ENCODE data around the gene SPOCK2. TPM values are rescaled to one million over a fixed set of nuclear protein-coding genes. Genes with fewer than 3 reads are reported as not detected.

Gene SPOCK2
- total and polyA plus RNA-seq, 10 of the 15 experiments (the other 5 are each of a cell fraction or from before 2014, with no cell fraction given) = 0.02 to 1.5 (median 0.58) TPM

GRCh38 chr10:72109636-72110157, 21.3 kb upstream of the SPOCK2 start:
- Histone ChIP-seq H3K4me3 (no peak overlapping the region), H3K4me2 (ENCODE audit: control insufficient read depth, insufficient read depth) (no peak overlapping the region), H3K27ac (ENCODE audit: control insufficient read depth, insufficient read depth) (no peak overlapping the region), H3K9ac (ENCODE audit: control insufficient read depth, insufficient read depth, low read length) (no peak overlapping the region), H4K20me1 (ENCODE audit: control insufficient read depth, insufficient read depth) (no peaks in the 10 kb centered on the region), H3K9me3 (replicated peaks; ENCODE audit: control insufficient read depth, insufficient read depth, low read length) (no peaks in the 10 kb centered on the region), H3K4me1 (ENCODE audit: control insufficient read depth, insufficient read depth, low read length) (peaks cover 5% of the 10 kb centered on the region; the same call in 1 of the 2 replicates), H3K27me3 (replicated peaks in 1 of 2; ENCODE audit: control insufficient read depth in 2 of 2, insufficient read depth in 2 of 2, low read length in 1 of 2) (no peaks in the 10 kb centered on the region), H3K36me3 (ENCODE audit: control insufficient read depth in 2 of 2, insufficient read depth in 2 of 2, low read length in 1 of 2) (peaks cover 0 to 11% of the 10 kb centered on the region in 2 experiments; a peak in 2 of 4 replicates), H2AFZ (ENCODE audit: control insufficient read depth, low read depth, low read length) (no peak overlapping the region), H3K79me2 (ENCODE audit: control insufficient read depth, insufficient read depth, low read length) (no peaks in the 10 kb centered on the region)
- in situ Hi-C loops (cut with MboI) (no loop called here), intact Hi-C loops (cut with micrococcal nuclease; ENCODE audit: unreplicated experiment) (no loop called here)
- TF ChIP-seq, protein P1, sequence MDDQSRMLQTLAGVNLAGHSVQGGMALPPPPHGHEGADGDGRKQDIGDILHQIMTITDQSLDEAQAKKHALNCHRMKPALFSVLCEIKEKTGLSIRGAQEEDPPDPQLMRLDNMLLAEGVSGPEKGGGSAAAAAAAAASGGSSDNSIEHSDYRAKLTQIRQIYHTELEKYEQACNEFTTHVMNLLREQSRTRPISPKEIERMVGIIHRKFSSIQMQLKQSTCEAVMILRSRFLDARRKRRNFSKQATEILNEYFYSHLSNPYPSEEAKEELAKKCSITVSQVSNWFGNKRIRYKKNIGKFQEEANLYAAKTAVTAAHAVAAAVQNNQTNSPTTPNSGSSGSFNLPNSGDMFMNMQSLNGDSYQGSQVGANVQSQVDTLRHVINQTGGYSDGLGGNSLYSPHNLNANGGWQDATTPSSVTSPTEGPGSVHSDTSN (IDR thresholded peaks at IDR 0.05; ENCODE audit: insufficient replicate concordance, low read depth, low read length) = no peak
- TF ChIP-seq FOS (IDR thresholded peaks at IDR 0.05; ENCODE audit: borderline replicate concordance, extremely low read depth, insufficient read length) (no peak), IKZF1 (conservative IDR thresholded peaks at IDR 0.05) (no peak), ZBED1 (IDR thresholded peaks at IDR 0.05; ENCODE audit: borderline replicate concordance) (no peak), CREM (IDR thresholded peaks at IDR 0.05; ENCODE audit: low read depth) (no peak), WRNIP1 (IDR thresholded peaks at IDR 0.05; ENCODE audit: borderline replicate concordance, low read depth, low read length) (no peak), KLF5 (IDR thresholded peaks at IDR 0.05; ENCODE audit: partially characterized antibody) (no peak), BRCA1 (IDR thresholded peaks at IDR 0.05; ENCODE audit: low read depth, low read length) (no peak), ZZZ3 (IDR thresholded peaks at IDR 0.05; ENCODE audit: control insufficient read depth, insufficient read length, low read depth) (no peak), FOXK2 (IDR thresholded peaks at IDR 0.05) (no peak), NR2C2 (IDR thresholded peaks at IDR 0.05; ENCODE audit: borderline replicate concordance, control insufficient read depth, insufficient read length, low read depth) (no peak), EGR1 (IDR thresholded peaks at IDR 0.05; ENCODE audit: borderline replicate concordance in 1 of 2, low read depth in 2 of 2, low read length in 2 of 2) (no peak), NRF1 (conservative IDR thresholded peaks at IDR 0.05; ENCODE audit: low read depth, low read length) (no peak), SMC3 (IDR thresholded peaks at IDR 0.05; ENCODE audit: borderline replicate concordance, low read length) (no peak), ZNF622 (IDR thresholded peaks at IDR 0.05) (no peak), BMI1 (IDR thresholded peaks at IDR 0.05; ENCODE audit: borderline replicate concordance) (no peak)
- TF ChIP-seq, protein P2, sequence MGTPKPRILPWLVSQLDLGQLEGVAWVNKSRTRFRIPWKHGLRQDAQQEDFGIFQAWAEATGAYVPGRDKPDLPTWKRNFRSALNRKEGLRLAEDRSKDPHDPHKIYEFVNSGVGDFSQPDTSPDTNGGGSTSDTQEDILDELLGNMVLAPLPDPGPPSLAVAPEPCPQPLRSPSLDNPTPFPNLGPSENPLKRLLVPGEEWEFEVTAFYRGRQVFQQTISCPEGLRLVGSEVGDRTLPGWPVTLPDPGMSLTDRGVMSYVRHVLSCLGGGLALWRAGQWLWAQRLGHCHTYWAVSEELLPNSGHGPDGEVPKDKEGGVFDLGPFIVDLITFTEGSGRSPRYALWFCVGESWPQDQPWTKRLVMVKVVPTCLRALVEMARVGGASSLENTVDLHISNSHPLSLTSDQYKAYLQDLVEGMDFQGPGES (IDR thresholded peaks at IDR 0.05) = no peak
- DNase-seq (ENCODE audit: low read depth, low spot score) (no peak), ATAC-seq (no peak), FAIRE-seq (no peak)
- ChIA-PET SMC1A (ENCODE audit: uncharacterized antibody, unreplicated experiment) (no interaction called here), POLR2A (no interaction called here), RAD21 (ENCODE audit: unreplicated experiment) (no interaction called here), CTCF (no interaction called here)
- no TSS peak for BruUV-seq (replicated peaks)
- 97% methylated on average over 8 of the region's 8 CpGs for WGBS (ENCODE audit: insufficient coverage, insufficient replicate concordance, low lambda C conversion rate, missing lambda C conversion rate)

Data from GM12878 (cell line).